ENCODE data around the gene DUSP15.

The DUSP15 gene

DNA sequence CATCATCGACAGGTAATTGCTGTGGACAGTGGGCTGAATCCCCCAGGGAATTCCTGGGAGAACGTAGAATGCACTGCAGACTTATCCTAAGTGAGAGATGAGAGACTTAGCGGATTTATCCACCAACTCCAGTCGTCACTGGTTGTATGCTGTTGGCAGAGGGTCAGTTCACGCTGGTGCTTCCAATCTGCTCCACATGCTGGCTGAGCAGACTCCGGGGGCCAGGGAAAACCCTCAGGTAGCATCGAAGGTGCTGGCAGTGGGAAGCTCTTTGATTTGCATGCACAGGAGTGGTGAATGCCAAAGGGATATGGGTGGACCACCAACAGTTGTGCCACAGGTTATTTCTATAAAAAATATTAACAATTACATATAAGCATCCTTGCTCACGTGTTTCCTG is 20.3 kb upstream of the DUSP15 start:
- no peak for DNase-seq

DNA sequence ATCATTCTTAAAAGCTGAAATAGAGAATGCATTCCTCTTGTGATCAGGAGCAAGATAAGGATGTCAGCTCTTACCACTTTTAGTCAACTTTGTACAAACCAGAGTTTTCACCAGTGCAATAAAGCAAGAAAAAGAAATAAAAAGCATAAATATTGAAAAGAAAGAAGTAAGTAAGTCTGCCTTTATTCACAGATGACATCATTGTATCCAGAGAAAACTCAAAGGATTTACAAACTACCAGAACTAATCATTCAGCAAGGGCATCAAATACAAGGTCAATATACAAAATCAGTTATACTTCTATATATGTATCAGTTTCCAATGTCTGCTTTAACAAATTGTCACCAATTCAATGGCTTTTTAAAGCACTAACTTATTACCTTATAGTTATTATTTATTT is 13.5 kb upstream of the DUSP15 start:
- DNase-seq = no peak

DNA sequence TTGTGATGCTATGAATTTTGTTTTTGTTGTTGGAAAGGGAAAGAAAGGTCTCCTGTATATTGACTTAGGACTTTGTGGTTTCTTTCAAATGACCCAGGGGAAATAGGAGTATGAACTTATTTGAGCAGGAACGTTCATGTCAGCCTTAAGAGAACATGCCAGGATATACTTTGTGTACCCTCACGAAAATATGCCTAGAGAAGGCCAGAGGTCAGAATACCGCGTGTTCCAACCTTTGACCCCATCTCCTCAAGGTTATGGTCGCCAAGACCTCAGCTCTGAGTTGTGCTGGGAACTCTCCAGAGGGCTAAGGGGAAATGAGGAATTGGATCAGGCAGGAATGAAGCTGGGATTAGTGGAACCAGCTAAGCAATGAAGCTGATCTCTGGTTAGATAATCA is 11.6 kb upstream of the DUSP15 start:
- DNase-seq = no peak

DNA sequence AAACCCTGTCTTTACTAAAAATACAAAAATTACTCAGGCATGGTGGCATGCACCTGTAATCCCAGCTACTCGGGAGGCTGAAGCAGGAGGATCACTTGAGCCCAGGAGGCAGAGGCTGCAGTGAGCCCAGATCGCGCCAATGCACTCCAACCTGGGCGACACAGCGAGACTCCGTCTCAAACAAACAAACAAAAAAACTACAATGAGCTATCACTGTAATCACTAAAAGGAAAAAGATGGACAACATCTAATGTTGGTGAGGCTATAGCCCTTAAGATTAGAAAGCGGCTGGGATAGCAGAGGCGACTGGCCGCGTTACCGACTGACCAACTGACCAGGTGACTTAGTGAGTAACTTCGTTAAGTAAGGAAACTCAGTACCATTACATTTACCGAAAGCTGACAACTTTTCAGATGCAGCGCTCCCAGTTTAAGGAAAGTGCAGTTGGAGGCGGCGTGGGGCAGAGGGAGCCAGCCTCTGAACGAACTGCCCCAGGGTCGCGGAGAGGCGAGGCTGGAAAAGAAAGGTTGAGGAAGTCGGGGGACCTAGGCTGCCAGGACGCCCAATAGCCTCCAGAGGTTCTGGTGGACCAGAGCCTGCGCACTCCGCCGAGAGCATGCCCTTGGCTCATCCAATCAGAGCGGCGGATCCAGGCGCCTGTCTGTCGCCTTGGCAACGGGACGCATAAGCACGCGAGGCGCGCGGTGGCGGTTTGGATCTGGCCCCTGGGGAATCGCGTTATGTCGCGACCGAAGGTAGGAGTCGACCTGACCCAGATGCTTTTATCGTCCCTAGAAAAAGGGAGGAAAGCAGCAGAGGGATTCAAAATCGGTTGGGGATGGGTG is 9.0 kb upstream of the DUSP15 start:
- DNase-seq = peak; percentile 92

DNA sequence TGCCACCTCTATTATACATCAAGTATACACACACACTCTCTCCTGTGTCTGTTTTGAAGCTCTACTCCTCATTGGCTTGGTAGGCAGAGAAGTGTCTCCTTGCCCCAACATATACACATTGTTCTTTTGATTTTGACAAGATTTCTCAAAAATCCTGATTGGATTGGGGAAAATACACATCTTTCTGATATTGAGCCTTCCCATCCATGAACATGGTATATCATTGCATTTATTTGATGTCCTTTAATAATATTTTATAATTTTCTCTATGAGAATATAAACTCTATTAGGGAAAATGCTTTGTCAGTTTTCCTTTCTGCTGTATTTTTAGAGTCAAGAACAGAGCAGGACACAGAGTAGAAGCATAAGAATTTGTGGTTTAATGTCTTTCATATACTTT is 7.4 kb upstream of the DUSP15 start:
- no peak for DNase-seq

DNA sequence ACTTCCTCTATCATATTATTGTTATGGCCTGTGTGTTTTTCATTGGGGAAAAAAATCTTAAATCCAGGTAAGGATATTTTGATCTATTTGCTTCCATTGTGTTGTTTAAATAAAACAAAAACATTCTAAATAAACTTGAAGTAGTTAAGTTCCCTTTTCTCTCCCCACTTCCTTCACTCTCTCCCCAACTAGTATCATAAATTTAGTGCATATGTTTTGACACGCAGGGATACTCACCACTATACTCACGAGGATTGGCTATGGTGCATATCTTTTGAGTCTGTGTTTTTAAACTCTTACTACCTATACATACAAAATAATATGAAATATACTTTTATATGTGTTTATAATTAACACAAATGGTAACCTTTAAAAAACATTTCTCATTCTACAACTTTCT is 5.3 kb upstream of the DUSP15 start:
- DNase-seq = no peak

DNA sequence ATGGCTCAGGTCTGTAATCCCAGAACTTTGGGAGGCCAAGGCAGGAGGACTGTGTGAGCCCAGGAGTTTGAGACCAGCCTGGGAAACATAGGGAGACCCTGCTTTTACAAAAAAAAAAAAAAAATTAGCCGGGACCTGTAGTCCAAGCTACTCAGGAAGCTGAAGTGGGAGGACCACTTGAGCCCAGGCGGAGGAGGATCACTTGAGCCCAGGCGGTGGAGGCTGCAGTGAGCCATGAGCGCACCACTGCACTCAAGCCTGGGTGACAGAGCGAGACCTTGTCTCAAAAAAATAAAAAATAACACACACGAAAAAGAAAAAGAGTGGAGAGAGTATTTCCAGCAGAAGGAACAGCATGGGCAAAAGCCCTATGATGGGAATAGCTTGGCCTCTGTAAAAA is 2.1 kb upstream of the DUSP15 start:
- DNase-seq = no peak

DNA sequence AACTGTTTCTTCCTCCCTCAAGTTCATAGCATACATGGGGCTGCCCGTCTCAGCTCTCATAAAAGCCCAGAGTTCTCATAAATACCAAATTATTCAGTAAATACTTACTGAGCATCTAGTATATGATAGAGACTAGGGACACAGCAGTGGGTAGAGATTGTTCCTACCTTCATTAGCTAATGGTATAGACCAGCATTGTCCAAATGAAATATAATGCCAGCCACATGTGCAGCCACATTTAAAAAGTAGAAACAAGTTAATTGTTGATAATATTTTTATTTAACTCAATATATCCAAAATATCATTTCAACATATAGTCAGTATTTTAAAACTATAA is 1.3 kb upstream of the DUSP15 start:
- no peak for DNase-seq

DNA sequence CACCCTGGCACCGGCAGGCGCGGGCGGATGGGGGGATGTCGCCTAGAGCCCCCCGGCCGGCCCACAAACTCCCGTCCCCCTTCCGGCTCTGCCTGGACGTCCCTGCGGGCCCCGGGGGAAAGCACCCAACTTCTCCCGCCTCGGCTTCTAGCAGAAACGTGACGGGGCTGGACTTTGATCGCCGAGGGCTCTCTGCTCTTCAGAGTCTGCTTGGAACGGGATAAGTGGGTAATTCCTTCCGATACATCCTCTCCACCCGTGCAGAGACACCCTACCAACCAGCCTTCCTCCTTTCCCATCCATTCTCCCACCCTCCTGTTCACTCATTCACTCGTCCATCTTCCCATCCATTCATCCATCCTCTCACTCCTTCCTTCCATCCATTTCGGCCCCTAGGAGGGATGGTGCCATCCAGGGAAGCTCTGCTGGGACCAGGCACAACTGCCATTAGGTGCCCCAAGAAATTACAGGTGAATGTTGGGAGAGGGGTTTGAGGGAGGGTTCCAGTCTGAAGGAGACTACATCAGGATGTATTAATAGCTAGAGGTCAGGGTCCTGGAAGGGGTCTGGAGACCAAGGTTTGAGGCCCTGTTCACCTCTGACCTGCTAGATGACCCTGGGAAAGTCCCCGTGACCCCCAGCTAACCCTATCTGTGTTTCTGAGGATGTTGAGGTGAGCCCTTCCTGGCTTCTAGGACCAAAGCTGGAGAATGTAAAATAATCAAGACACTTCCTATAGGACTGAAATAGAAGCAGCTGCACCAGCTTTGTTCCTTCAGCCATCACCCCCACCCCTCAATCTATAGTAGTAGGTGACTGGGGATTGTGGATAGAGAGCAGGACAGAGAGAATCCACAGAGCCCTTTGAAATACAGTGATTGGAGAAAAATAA is 645 bp upstream of the DUSP15 start:
- no peak for DNase-seq

DNA sequence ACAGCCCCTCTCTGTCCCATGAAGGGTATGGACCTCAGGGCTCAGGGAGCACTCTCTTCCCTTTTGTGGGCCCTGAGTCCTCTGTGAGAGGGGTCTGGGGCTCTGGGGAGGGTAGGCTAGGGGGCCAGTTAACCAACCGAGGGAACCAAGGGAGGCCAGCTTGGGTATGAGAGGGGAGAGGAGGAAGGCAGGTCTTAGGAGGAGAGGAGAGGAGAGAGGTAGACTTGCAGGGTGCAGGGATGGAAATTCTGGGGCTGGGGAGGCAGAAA is 720 bp downstream of the DUSP15 start:
- DNase-seq = no peak

DNA sequence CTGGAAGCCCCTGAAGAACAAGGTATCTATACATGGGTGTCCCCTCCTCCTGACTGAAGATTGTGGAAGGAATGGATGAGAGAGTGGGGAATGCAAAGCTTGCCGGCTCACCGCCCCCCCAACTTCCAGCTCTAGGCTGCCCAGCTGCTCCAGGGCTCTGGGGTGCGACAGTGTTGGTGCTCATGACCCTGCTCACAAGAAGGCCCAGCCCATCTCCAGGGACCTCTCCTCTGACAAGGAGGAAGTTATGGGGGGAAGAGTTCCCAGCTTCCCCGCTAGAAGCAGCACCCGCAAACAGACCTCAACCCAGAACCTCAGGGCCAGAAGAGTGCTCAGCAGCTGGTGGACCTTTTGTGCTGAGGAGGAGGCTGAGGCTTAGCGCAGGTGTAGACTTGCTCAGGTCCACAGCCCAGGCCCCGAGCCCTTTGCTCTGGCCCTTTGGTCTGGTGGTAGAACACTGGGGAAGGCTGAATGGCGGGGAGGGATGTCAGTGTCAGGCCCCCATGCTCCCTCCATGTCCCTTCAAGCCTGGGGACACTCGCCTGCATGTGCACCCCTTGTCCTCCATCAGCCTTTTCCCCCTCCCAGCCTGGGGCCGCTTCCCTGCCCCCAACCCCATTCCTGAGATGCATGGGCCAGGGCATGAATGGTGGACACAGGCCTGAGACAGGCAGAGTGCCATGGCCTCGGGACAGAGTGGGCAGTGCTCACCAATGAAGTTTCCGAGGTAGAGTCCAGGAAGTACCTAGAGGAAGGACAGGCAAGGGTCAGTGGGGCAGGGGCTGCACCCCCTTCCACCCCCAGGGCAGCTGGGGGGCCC is 1.3 kb downstream of the DUSP15 start:
- no peak for DNase-seq

DNA sequence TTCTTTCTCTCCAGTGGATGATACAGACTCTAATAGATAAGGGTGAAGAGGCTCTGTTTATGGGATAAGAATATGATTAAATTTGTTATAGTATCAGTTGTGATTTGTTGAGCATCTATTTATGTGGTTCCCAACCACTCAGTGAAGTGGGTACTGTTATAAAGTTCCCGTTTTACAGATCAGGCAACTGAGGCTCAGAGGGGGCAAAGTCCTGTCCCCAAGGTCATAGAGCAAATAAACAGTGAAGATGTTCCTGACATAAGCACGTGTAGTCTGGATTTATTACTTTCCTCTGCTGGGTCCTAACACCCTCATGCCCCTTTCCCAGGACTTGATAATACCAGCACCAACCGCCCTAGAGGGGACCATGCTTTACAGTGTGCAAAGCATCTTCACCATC is 4.1 kb downstream of the DUSP15 start:
- DNase-seq = no peak

DNA sequence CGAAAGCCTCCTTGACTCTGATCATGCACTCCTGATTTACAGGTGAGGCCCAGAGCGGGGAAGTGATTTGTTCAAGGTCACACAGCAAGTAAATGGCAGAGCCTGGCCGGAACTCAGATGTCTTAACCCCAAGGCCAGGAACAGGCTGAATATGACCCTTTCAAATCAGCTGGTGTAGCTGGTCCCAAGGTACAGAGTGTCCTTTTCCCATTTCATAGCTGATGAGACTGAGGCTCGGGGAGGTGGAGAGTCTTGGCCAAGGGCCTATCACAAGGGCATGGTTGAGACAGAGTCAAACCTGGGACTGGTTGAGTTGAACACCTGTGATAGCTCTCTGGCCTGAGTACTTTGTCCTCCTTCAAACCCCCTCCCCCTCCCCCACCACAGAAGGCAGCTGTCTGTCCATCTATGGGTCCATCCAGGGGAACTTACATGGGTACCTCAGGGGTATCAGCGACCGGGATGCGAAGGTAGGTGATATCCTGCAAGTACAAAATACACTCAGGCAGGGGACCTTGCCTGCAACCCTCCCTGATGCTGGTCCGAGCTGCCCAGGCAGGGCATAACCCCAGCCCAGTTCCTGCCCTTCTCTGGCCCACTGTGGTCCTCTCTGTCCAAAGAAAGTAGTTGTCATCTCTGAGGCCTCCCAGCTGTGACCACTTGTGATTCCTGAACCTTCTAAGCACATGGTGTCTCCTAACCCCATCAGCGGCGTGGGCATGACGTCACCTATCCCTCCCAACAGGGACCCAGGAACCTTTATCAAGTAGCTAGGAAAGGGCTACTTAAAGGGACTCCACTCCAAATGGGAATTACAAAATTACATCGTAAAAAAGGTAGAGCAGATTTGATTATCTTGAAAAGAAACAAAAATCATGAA is 5.6 kb downstream of the DUSP15 start:
- DNase-seq = no peak

DNA sequence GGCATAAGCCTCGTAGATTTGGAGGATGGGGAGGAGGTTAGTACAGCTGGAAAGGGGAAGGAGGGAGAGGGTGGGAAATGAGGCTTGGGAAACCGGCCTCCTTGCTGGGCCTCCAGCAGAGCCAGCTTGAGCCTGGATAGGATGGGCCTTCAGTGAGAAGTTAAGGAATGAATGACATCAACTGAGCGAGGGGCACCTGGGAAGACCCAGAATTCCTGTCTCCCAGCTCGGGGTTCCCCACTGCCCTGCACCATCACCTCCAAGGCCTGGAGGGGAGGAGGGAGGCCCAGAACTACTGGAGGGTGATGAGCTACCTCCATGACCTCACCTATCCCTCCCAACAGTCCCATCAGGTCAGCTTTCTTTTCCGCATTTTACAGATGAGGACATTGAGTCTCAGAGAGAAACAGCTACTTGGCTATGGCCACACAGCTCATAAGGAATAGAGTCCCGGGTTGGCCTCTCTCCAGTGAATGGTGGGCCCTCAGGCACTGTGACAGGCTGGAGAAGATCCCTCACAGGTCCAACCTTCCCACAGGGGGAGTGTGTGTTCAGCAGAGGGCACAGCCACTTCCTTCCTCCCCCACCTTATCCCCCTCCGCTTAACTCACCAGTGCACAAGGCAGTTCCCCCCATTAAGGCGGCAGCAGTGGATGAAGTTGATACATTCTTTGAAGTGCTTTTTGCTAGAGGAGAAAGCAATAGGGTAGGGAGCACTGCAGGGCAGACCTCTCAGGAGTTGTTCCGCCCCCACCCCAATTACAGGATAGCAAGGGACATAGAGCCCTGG is 6.8 kb downstream of the DUSP15 start:
- no peak for DNase-seq

DNA sequence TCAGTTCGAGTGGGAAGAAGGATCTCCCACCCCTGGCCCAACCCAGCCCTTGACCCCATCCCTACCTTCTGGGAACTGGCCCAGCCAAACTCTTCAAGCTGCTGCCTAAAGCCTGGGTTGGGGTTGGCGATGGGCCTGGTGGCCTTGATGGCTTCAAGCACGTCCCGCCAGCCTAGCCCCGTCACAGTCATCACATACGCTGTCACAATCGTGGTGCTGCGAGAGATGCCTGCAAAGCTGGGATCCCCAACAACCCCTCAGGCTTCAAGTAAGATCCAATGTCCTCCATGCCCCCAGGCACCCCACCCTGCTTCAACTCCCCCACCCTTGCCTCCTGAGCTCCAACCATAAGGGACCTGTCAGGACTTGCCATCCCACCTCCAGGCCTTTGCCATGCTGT is 7.8 kb downstream of the DUSP15 start:
- DNase-seq = no peak

DNA sequence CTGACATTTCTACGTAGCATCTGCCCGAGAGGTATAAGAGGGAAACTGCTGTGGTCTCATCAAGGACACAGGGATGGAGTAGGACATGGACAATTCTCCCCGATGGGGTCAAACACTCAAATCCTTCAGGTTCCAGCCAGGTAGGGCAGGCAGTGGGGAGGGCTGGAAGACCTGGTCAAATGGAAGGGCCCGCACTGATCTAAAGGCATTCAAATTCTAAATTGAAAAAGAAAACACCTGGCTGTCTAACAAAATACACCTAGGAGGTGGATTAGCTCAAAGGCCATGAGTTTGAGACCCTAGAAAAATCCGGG is 8.2 kb downstream of the DUSP15 start:
- no peak for DNase-seq

DNA sequence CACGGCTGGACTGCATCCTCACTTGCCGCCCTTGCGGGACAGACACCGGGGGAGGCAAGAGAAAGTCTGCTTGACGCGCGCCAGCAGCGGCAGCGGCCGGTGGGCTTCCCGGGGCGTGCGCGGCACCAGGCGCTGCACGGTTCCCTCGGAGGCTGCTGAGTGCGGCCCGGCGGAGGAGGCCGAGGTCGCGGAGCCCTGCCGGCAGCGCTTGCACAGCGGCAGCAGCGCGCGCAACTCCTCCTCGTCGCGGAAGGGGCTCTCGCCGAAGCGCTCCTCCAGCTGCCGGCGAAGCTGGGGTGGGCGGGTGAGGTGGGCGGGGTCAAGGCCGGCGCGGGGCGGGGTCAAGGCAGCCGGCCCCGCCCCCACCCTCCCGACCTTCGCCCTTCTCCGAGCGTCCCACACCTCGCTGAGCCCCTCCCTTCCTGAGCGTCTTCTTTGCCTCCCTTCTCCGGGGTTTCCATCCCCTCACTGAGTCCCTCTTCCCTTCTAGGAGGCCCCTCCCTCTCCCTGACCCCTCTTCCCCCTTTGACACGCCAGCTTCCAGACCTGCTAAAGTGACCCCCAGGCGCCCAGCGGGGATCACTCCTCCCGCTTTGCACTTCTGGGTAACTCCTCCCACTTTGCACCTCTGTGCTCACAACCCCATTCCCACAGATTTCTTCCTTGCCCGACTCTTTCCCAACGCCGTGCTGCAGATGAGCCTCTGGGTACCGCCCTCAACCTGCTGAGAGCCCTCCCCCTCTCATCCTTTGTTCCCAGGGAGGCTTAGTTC is 8.8 kb downstream of the DUSP15 start:
- peak; percentile 80 for DNase-seq

DNA sequence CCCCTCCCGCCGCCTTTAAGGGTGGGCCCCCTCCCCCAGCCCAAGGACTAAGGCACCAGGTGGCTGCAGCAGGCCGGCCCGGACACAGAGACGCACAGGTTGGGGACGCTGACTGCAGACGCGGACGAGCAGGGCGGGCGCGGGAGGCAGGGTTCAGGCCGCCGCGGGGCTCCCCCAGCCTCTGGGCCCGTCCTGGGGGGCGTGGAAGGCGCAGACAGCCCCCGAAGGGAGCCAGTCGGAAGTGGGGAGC is 9.3 kb downstream of the DUSP15 start:
- DNase-seq = no peak

DNA sequence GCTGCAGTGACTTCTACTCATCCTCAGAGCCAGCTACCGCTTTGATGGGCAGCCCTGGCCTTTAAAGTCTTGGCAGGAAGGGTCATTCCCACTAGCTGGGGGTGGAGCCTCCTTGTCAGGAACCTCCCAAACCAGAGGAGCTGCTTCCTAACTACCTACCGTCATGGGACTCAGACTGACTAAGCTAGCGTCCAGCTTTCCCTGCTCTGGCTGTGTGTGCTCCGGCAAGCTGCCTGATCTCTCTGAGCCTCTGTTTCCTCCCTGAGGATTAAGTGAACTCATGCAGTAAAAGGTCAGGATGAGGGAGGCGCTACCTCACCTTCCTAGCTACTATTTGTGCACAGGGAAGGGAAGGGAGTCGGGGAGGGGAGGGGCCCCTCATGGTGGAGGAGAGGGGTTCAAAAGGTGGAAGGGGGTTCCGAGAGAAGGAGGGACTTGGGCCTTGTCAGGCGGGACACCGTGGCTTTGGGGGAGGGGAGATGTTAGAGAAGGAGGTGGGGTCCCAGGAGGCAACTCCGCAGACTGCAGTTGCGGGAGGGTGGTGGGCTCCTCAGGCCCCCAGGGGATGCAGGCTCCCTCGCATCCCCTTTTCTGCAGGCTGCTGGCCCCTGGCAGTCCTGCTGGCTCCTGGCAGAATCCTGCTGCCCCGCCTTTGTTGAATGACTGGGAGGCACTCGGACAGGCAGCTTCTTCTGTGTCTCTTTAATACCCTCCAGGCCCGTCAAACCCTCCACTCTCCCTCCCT is 9.8 kb downstream of the DUSP15 start:
- DNase-seq = no peak

DNA sequence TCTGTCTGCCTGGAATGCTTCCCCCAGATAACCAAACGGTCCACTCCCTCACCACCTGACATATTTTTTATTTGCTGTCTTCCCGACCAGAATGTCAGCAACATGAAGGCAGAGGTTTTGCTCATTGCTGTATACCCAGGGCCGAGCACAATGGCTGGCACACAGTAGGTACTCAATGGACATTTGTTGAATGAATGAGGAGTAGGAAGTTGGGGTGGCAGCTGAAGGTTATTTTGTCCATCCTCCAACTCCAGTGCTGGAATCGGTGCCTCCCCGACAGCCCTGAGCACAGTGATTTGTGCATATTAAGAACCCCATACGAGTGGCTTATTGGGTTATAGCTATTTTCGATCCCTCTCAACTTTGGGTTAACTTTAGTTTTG is 10.3 kb downstream of the DUSP15 start:
- DNase-seq = no peak

Measured in NCI-H526 treated with DMSO at 0.1 percent for 48 hours (cell line).